GM18517 (cell line): ENCODE results near the gene MCC.

Experiments used
- ATAC-seq: cut with Tn5 transposase; IDR thresholded peaks from one replicate; pipeline ENCODE4 v1.9.1; 2021; ENCODE audit warnings: mild to moderate bottlenecking, moderate library complexity; ENCODE audit not compliant: unreplicated experiment

The MCC gene

DNA sequence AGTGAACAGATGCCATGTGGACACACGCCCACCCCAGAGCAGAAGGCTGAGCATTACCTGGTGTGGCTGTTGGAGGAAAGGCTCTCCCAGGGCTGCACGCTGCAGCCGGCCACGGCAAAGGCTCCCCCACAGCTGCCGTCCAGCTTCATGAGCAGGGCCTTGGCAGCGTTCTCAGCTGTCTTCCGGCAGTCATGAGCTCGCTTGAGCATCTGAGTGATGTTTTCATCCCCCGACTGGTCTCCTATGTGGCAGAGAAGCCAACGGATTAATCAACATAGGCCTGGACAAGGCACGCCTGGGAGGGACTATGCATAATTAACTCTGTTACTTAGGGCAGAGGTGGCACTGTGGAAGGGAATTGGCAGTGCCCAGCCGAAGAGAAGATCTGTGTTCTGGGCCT is 424.3 kb downstream of the MCC start:
- no peak for ATAC-seq

GRCh38 chr5:113062869-113063508 is 425.3 kb downstream of the MCC start:
- ATAC-seq = no peak

GRCh38 chr5:113061846-113062780 is 426.1 kb downstream of the MCC start:
- ATAC-seq = no peak

DNA sequence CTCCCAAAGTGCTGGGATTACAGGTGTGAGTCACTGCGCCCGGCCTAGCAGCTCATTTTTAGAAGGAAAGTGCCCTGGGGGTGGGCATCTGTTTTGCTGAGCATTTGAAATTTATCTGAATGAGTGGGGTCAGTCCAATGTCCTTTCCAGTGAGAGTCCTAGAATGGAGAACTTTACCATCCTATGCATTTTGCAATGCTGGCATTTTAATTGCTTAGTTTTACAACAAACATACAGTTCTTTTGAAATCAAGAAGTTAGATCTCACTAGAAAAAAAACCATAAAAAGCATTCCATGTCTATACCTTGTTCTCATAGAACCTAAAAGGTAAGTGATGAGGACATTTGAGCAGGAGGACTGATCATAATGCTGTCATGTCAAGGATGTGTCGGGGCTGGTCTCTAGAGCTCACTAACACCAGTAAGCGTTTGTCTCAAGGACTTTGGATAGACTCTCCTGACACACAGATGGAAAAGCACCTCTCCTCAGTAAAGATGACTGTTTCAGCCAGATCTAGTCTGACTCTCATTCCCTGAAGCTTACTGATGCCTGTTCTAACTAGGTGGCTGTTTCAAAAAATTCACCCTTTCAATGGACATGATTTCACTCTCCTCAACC is 427.7 kb downstream of the MCC start:
- no peak for ATAC-seq

DNA sequence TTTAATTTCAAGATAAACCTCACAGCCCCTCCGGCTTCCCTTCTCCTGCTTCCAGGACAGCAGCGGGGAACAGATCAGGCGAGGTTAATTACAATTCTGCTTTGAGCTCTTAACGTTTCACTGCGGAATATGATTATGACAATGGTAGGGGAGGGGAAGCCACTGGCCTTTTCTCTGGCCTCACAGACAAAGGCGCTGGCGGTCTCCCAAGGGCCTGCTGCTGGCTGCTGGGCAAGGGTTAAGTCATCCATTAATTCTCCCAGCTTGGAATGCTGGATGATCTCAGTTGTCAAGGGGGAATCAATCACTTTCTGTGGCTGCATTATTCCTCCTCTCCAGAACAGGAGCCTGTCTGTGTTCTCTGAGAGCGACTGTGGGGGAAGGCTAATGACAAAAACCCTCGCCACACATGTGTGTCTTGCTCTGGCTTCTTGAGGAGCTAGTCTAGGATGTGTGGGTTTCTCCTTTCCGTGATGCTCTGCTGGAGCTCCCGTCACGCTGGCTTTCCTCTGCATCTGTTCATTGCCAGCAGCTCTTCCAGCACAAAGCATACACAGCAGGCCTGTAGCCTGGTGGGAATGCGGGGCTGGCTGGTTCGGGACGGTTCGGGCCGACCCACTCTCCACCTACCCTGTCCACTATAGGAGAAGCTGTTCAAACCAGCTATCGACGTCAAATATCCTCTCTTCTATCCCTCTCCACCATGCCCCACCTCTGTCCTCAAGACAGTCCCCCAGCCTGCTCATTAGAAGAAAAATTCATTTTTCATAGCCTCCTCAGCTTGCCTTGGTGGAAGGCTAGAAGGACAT is 428.8 kb downstream of the MCC start:
- ATAC-seq = no peak

DNA sequence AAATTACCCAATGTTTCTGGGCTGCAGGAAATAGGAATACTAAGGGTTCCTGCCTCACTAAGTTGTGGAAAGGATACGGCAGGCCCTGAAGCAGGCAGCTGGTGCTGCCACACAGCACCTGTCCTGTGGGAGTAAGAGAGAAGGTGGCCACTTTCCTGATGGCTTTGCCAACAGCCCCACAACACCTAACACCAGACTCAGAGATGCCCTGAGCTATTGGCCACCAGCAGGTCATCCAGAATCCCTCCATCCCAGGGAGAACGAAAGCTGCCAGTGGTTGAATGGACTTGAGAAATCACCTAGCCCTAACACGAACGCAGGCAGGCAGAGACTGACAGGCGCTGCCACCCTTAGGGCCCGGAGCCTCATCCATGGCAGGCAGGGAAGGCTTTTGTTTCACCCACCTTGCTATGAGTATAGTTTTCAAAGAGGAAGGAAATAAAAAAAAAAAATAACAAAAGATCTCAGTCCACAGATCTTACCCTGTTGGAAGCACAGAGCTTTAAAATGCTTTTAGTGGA is 429.5 kb downstream of the MCC start:
- no peak for ATAC-seq

GRCh38 chr5:113058269-113058668 is 430.0 kb downstream of the MCC start:
- no peak for ATAC-seq

DNA sequence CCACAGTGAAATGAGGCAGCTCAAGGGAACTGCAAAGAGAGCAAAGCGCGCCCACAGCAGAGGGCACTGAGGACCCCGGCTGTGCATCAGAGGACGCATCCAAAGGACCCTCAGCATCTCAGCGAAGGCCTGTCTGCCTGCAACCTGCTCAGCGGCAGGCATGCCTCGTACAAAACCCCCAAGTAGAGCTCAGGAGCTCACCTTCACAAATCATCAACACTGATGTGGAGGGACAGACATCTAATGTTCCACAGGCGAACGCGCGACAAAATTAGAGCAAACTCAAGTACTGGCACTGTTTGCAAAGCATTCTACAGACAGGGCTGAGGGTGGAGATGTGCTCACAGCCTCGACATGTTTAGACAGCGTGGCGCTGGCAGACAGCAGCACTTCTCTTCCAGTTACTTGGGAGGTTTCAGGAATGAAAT is 430.7 kb downstream of the MCC start:
- ATAC-seq = no peak

DNA sequence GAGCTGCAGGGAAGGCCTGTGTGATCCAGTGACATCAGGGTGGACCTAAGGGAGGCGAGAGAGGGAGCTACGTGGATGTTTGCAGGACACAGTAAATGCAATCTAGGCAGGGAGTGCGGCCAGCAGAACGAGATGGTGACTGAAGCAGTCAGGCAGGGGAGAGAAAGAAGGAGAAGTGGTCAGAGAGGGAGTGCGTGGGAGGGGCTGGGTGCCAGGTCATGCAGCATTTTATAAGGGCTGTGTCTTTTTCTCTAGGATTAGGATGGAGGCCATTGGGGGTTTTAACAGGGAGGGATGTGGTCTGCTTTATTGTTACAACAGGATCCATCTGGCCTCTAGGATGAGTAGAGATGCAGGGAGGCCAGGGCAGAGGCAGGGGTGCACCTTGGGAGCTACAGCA is 431.3 kb downstream of the MCC start:
- no peak for ATAC-seq

DNA sequence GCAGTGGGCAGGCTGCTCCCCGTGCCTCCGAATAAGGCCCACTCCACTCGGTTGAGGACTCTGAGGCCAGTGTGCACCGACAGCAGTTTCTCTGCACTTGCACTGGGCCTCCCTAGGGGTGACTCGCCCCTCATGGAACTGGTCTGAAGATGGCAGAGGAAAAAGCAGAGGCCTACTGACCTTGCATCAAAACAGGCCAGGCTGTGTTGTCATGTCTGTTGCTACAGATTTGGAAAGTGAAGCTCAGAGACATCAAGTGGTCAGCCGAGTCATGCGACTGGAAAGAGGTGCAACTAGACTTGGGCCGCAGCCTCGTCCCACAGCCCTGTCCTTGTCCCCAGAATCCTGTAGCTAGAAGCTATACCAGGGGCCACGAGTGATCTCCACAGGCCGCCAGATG is 433.4 kb downstream of the MCC start:
- ATAC-seq = no peak

GRCh38 chr5:113053511-113053995 is 434.7 kb downstream of the MCC start:
- ATAC-seq = no peak

DNA sequence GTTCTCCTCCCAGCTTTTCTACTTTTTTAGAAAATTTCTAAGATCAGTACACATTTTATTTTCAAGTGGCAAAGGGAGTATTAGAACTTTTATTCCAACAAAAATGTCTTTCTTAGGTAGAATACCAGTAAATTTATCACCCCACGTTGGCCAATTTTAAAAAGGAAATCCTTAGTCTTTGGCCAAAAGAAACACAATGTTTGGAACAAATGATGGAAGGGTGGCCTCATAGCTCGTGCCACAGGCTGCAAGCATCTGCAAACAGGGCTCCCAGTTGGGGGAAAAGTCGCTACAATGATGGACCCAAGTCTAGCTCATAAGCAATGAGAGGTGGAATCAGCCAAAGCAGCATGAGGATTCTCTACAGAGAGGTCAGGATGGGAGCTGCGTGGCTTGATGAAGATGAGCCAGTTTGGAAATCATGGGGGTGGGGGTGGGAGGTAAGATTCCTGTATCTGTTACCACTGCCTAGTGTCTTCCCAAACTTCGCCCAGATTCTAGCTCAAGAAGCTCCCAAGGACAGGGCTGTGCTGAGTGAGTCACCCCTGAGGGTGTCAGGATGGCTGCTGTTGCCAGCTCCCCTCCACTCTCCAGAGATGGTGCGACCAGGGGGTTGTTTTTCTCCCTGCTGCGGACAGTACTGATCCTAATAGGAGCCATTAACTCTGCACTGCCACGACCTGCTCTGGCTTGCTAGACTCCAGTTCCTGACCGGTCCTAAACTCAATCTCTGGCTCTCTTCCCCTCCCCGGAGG is 436.0 kb downstream of the MCC start:
- ATAC-seq = no peak

GRCh38 chr5:113050721-113051382 is 437.4 kb downstream of the MCC start:
- ATAC-seq = no peak

DNA sequence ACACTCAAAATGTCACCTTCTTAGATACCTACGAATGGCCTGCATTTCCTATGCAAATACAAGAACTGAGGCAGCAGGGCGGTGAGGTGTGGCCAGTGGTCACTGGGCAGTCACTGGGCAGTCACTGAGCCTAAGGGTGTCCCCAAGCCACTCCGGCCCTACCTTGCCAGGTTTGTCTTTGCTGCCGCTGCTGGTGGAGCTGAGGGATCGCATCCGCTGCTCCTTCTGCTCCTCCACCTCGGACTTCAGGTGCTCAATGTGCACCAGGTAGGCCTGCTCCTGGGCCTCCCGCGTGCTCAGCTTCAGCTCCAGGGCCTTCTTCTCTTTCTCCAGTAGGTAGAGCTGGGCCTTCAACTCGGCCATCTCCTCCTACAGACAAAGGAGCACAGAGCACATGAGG is 439.3 kb downstream of the MCC start:
- no peak for ATAC-seq

DNA sequence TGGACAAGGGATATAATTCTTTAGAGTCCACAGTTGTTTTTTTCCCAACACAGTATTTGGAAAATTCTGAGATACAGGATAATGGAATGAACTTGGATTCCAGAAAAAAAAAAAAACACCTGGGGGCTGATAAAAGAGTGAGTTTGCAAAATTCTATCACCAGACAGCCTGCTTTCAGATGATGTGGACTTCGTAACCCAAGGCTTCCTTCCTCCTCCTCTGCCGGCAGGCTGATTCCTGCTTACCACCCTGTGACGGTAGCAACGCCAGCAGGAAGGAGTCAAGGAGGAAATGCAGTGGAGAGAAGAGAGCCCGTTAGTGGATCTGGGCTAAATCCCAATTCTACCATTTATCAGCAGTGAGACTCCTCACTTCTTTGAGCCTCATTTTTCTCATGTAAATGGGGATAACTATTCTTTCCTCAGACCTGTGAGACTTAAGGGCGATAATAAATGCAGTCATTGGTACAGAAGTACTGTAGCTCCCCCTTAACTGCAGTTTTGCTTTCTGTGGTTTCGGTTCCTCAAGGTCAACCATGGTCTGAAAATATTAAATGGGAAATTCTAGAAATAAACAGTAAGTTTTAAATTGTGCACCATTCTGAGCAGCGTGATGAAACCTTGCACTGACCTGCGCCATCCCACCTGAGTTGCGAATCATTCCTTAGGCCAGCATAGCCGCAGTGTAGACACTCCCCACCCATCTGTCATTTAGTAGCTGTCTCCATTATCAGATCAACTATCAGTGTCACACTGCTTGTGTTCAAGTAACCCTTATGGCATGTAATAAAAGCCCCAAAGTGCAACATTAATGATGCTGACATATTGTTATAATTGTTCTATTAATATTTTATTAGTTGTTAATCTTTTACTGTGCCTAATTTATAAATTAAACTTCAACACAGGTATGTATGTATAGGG is 440.3 kb downstream of the MCC start:
- ATAC-seq = peak; percentile 90

DNA sequence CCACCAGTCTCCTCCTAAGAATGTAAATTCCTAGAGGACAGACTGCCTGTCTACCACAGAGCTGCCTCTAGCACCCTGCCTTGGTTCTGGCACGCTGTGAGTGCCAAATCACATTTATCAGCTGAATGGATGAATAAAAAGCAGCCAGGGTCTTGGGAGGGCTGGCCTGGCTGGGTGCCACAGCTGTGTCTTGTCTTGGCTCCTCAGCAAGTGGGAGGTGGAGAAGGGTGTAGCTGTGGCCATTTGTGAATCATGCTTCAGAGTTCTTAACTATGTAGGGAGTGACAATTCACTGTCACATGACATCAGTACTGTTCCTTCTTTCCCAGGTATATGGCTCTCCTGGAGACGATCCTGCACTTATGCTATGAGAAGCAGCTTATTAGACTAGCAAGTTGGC is 441.0 kb downstream of the MCC start:
- ATAC-seq = no peak

DNA sequence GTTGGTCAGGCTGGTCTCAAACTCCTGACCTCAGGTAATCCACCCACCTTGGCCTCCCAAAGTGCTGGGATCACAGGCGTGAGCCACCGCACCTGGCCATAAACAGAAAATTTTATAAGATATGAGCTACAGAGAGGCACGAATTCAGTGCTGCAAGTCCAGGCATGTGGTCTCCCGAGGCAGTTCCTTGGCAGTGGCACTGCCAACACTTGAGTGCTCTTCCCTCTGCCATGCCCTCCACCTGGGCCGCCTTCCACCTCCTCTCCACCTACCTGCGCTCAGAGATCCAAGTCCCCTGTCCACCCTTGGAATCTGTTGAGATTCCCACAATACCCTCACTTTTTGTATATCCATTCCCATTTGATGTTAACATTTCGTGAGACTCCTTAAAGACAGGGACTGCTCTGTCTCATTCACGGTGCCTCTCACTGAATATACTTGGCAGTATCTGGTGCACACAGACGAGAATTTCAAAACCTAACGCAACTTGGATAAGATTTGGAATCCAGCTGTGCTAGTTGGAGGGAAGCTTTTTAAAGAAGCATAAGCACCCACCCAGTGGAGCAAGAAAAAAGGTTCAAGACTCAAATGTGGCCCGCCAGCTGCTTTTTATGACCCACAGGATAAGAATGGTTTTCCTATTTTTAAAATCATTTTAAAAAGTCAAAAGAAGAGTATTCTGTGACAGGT is 443.3 kb downstream of the MCC start:
- ATAC-seq = no peak

GRCh38 chr5:113043491-113043931 is 444.7 kb downstream of the MCC start:
- no peak for ATAC-seq
